HL-60 (cell line): ENCODE results near the gene TMEM243.

Source experiments
- POLR2AphosphoS5 ChIP-seq: IDR thresholded peaks from 2 replicates; pipeline ENCODE4 v1.6.1; 2012; ENCODE audit warnings: low read depth
- REST ChIP-seq: IDR thresholded peaks from 2 replicates; pipeline ENCODE4 v1.6.1; 2012; ENCODE audit warnings: low read depth; ENCODE audit not compliant: insufficient replicate concordance
- TF ChIP-seq, protein P1 (sequence below): IDR thresholded peaks from one replicate; pipeline ENCODE4 v1.5.1; 2011; ENCODE audit warnings: low read length, control low read depth, inconsistent platforms; ENCODE audit not compliant: insufficient read depth

DNA sequence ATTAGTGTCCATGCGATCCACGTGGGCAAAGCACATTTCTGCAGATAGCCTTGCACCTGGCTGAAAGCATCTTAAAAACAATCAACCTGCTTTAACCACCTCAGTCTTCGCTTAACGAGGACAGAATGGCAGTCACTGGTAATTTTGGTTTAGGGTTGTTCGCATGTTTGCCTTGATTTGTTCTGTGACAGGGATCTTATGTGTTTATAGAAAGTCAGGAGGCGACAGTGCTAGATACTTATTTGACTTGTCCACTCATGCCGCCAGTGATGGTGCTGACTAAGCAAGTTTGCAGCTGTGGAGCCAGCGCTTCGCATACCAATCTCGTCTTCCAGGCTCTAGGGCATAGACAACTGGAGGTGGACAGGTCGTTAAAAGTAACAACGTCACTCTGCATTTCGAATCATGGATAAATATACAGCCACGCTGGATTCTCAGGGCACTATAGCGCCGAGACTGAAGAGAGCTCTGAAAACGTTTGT, 1.2 kb upstream of the TMEM243 start:
- TF ChIP-seq POLR2AphosphoS5 (no peak), REST (no peak)
- TF ChIP-seq, protein P1, sequence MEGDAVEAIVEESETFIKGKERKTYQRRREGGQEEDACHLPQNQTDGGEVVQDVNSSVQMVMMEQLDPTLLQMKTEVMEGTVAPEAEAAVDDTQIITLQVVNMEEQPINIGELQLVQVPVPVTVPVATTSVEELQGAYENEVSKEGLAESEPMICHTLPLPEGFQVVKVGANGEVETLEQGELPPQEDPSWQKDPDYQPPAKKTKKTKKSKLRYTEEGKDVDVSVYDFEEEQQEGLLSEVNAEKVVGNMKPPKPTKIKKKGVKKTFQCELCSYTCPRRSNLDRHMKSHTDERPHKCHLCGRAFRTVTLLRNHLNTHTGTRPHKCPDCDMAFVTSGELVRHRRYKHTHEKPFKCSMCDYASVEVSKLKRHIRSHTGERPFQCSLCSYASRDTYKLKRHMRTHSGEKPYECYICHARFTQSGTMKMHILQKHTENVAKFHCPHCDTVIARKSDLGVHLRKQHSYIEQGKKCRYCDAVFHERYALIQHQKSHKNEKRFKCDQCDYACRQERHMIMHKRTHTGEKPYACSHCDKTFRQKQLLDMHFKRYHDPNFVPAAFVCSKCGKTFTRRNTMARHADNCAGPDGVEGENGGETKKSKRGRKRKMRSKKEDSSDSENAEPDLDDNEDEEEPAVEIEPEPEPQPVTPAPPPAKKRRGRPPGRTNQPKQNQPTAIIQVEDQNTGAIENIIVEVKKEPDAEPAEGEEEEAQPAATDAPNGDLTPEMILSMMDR = no peak
